GM21737 (cell line): Measurements from ENCODE around the gene TEKTIP1.

ENCODE experiments used
- ATAC-seq: cut with Tn5 transposase; IDR thresholded peaks from one replicate; pipeline ENCODE4 v1.9.1; 2021; ENCODE audit warnings: mild to moderate bottlenecking, moderate library complexity; ENCODE audit not compliant: unreplicated experiment

TEKTIP1 gene

GRCh38 chr19:3538965-3539755 lies at the start of gene TEKTIP1:
Gene TEKTIP1, plus strand, starts transcription at chr19:3539174. Its CDS starts 4 bp downstream, at chr19:3539178.
- no peak for ATAC-seq

GRCh38 chr19:3491396-3492119 lies 47.4 kb upstream of the TEKTIP1 start:
- ATAC-seq: no peak

- no peak for ATAC-seq
Observed at GRCh38 chr19:3492131-3492839, 46.7 kb upstream of the TEKTIP1 start.

GRCh38 chr19:3492919-3493318 lies 46.1 kb upstream of the TEKTIP1 start:
- no peak for ATAC-seq

- no peak for ATAC-seq
Observed at GRCh38 chr19:3493651-3494050, 45.3 kb upstream of the TEKTIP1 start.

GRCh38 chr19:3494051-3494450 lies 44.9 kb upstream of the TEKTIP1 start:
- ATAC-seq: no peak

GRCh38 chr19:3494559-3494958 lies 44.4 kb upstream of the TEKTIP1 start:
- ATAC-seq: no peak

- no peak for ATAC-seq
Observed at GRCh38 chr19:3496392-3497273, 42.3 kb upstream of the TEKTIP1 start.

GRCh38 chr19:3497757-3498520 lies 41.0 kb upstream of the TEKTIP1 start:
- ATAC-seq: no peak

GRCh38 chr19:3499738-3500428 lies 39.1 kb upstream of the TEKTIP1 start:
- ATAC-seq: peak; percentile 9

GRCh38 chr19:3500429-3501101 lies 38.4 kb upstream of the TEKTIP1 start, which contains the start of gene DOHH:
Gene DOHH, minus strand, starts transcription at chr19:3500674. Its CDS starts 3,860 bp downstream, at chr19:3496814.
- peak; percentile 81 for ATAC-seq

GRCh38 chr19:3501780-3502179 lies 37.2 kb upstream of the TEKTIP1 start:
- no peak for ATAC-seq

- no peak for ATAC-seq
Observed at GRCh38 chr19:3503036-3503572, 35.9 kb upstream of the TEKTIP1 start.

GRCh38 chr19:3504735-3505134 lies 34.2 kb upstream of the TEKTIP1 start:
- ATAC-seq: no peak

GRCh38 chr19:3505598-3506383 lies 33.2 kb upstream of the TEKTIP1 start, which contains the start of gene FZR1:
Gene FZR1, plus strand, starts transcription at chr19:3506311. Its CDS starts 16,679 bp downstream, at chr19:3522990.
- peak; percentile 86 for ATAC-seq

GRCh38 chr19:3506384-3507340 lies 32.3 kb upstream of the TEKTIP1 start:
- peak; percentile 15 for ATAC-seq
